ENCODE measurements around the gene UBL7.
"Not testable (repeated sequence)": the region's sequence is repeated elsewhere in the genome, so short reads cannot be mapped to it uniquely, and the experiment has no call there.

UBL7 gene

DNA sequence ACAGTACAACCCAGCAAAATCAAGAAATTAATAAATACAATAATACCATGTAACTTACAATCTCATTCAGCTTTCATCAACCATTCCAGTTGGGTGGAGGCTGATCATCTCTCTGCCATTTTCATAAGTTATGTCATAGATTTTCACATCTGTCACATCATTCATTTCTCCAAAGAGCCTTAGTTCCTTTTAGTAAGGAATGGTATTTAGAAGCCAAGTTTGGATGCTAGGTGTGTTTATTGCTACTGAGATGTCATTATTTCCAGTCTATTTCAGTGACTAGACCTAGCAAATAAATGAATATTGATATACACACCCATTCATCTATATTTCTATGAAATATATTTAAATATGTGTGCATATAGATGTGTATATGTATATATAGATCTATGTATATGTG, 2.7 kb upstream of the UBL7 start:
- no peak for DNase-seq (ENCODE audit: low read depth)

DNA sequence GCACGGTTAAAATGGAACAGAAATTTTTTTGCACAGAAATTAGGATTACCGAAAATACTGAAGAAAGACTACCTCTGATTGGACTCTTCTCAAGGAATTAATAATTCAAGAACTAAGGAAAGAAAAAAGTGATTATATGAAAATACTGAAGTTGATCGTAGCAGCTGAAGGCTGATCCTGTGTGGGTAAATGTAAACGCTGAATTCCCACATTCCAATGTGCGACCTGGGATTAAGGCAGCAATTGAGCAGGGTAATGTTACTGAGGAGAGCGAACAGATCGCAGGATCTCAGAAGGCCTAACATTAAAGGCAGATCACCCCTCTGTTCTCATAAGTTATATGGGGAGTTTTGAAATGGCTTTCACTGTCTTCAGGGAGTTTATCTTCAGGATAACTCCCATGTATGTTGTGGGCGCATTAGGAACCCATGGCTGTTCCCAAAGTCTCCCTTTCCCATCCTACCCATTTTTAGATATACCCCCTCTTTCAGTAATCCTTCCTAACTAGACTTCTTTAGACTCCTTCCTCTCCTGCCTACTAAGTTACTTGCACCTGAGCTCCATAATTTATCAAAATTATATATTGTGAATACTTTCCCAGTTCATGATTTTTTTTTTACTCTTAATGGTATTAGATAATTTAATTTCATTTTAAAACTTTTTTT, 1.0 kb upstream of the UBL7 start:
- no peak for DNase-seq (ENCODE audit: low read depth)

DNA sequence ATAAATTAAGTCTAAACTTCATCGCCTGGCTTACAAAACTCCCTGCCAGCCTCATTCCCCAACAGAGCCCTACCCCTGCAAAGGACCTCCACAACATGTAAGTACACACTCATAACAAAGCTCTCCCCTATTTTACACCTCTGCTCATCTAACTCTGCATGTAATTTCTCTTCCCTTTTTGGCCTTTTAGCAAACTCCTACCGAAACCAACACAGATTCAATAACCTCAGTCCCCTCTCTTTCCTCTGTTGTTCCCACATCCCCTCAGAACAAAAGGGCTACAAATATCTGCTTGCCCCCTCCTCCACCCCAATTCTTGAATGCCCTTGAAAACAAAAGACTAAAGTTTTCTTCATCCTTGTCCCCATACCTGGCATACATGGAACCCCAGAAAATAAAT, 662 bp downstream of the UBL7 start:
- DNase-seq (ENCODE audit: low read depth) = no peak

DNA sequence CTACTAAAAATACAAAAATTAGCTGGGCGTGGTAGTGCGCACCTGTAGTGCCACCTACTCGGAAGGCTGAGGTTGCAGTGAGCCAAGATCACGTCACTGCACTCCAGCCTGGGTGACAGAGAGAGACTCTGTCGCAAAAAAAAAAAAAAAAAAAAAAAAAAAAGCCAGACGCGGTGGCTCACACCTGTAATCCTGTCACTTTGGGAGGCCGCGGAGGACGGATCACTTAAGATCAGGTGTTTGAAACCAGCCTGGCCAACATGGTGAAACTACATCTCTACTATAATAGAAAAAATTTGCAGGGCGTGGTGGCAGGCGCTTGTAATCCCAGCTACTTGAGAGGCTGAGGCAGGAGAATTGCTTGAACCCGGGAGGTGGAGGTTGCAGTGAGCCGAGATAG, 1.2 kb downstream of the UBL7 start:
- DNase-seq (ENCODE audit: low read depth) = not testable (repeated sequence)

DNA sequence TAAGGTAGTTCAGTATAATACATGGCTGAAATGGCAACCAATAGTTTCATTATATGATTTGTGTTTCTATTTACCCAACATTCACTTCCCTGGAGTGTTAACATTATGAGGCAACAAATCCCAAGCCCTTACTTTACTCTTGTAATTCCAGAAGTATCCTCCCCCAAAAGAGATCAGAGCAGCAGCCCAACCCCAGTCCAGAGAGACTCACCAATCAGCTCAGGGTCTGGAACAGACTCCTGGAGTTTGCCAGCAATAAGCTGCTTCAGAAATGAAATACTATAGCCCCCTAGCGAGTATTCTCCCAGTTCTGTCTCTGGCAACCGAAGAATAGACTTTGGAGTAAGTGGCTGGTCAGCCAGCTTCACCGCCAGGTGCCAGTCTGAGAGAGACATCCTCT, 2.5 kb downstream of the UBL7 start:
- no peak for DNase-seq (ENCODE audit: low read depth)

DNA sequence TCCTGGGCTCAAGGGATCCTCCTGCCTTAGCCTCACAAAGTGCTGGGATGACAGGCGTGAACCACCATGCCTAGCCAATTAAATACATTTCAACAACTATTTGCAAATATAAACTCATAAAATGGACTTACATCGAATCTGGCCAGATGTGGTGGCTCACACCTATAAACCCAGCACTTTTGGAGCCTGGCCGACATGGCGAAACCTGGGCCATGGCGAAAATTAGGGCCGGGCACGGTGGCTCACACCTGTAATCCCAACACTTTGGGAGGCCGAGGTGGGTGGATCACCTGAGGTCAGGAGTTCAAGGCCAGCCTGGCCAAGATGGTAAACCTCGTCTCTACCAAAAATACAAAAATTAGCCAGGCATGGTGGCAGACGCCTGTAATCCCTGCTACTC, 3.9 kb downstream of the UBL7 start:
- DNase-seq (ENCODE audit: low read depth) = not testable (repeated sequence)

DNA sequence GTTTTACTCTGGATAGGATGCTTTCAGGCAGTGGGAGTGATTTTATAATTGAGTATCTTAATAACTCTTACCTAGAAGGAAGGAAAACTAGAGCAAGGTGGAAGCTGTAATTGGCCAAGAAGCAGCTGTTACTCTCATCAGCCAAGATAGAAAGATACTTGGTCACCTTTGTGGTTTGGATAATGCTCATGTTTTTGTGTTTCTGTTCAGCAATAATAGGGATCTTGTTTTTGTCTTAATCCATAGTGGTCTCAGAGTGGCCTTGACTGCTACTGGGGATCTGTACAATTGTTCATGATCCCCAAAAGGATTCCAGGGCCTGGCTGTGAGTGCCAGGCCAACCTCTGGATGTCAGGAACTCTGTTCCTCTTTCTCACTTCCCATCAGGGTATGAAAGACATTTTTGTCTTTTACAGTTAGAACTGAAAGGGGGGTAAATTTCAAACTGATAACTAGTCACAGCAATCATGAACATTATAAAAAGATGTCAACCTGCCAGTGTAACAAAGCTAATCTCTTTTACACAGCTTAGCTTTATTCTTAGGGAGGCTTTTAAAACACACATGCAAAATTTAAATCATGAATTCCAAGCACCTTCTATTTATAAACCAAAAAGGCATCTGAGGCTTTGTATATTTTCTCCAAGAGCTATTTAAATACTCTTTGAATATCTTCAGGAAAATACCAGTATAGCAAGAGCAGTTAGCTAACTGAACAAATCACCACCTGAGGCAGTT, 6.0 kb downstream of the UBL7 start:
- no peak for DNase-seq (ENCODE audit: low read depth)

DNA sequence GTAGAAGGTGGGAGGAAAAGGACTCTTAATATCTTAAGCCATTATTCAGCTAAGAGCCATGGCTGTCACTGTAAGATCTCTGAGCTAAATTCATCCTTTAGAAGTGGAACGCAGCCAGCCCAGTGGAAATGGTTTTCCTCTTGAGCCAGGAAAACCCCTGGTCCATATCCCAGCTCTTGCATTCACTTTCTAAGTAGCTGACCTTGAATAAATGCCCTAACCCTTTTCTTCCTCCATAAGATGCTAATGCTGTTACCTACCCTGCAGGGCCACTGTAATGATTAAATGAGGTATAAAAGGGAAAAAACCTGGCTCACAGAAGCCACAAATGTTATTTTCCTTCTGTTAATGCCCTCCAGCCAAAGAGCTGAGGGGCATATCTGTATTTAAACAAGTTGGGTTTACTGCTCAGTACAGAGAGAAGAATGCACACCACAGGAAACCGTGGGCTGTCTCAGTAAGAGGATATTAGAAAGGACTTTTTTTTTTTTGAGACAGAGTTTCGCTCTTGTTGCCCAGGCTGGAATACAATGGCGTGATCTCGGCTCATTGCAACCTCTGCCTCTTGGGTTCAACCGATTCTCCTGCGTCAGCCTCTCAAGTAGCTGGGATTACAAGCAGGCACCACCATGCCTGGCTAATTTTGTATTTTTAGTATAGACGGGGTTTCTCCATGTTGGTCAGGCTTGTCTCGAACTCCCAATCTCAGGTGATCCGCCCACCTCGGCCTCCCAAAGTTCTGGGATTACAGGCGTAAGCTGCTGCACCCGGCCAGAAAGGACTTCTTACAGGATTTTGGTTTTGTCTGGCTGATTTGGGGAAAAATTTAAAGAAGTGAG, 6.8 kb downstream of the UBL7 start:
- DNase-seq (ENCODE audit: low read depth) = no peak

DNA sequence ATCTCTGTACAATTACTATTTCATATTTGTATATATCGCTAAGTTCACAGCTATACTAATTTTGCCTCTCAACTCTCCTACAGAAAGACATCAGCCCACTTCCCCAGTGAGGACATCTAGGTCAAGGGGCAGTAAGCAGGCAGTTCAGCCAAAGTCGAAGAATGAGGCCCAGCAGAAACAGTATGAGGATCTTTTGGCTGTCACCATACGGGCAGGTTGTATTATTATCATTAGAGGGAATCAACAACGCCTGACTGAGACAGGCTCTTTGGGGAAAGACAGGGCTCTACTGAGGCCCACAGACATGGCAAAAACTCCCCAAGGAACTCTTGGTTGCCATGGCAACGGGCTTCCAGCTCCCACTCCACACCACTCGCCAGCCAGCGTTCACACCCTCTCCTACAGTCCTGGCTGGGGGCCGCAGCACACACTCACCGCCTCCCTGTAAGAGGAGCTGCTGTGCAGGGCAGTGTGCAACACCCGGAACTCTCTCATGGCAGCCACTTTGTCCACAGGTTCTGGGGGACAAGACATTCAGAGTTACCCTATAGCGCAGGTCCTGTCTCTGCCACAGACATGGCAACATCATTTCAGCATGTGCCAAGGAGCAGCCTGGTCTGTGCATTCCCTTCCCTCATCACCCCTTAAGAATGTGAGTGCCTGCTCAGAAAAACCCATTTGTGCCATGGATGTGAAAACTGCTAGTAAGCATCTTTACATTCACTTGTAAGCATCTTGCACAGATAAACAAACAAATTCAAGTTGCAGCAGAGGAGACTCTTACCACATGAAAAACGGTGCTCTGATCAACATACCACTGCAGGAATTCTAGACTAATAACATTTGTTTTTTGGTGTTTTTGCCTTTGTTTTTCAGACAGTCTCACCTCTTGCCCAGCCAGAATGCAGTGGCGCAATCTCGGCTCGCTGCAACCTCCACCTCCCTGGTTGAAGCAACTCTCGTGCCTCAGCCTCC, 8.8 kb downstream of the UBL7 start:
- no peak for DNase-seq (ENCODE audit: low read depth)

DNA sequence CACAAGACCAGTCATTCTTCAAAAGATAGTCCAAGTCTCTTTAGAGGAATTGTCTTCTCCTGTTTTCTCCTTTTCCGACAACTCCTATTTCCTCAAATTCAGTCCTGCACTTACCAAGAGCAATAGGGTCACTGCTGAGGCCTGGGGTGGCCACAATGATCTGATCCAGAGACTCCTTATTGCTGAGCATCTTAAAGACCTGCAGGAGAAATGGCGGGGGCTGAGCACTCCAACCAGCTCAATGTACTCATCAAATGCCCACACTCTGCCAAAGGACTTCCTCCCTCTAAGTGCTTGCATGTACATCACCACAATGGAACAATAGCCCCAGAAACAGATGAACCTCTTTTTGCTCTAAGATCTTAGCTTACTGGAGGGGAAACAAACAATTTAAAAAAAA, 9.6 kb downstream of the UBL7 start:
- no peak for DNase-seq (ENCODE audit: low read depth)

DNA sequence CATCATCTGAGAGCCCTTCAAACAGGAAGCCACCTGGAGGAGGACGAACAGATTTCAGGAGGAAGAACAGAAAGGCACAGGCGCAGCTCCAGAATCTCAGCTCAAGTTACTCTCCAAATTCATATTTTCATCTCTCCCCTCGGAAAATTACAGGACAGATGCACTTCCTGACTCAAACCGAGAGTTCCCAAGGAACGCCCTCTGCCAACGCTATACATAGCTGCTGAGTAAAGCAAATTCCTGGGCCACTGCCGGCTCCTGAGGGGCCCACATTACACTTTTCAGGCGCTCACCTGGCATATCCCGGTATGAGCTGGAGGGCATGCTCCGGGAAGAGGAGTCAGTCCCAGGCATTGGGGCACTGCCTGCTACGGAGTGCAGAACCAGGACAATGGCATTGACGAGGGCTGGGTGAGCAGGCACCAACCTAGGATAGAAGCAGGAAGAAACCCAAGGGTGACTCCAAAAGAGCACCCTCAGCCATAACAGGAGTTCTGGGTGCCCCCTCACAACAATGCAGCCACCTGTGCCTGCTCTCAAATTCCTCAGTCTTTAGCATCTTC, 11.2 kb downstream of the UBL7 start:
- DNase-seq (ENCODE audit: low read depth) = no peak

DNA sequence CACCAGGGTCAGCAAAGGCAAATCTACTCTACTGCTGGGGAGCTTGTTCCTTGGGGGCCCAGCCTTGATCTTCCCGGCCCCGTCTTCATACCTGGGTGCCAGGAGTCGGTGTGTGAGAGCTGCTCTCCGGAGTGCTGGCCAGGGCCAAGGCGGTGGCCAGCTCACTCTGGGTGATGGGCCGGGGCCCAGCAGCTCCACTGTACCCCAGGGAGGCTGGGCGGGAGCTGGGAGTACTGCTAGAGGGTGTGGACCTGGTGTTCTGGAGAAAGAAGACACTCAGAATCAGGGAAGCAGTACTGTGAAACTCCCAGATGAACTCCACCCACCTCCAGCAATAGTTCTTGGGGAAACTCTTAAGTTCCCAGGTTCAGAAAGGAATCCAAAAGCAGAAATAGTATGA, 11.9 kb downstream of the UBL7 start:
- DNase-seq (ENCODE audit: low read depth) = no peak

DNA sequence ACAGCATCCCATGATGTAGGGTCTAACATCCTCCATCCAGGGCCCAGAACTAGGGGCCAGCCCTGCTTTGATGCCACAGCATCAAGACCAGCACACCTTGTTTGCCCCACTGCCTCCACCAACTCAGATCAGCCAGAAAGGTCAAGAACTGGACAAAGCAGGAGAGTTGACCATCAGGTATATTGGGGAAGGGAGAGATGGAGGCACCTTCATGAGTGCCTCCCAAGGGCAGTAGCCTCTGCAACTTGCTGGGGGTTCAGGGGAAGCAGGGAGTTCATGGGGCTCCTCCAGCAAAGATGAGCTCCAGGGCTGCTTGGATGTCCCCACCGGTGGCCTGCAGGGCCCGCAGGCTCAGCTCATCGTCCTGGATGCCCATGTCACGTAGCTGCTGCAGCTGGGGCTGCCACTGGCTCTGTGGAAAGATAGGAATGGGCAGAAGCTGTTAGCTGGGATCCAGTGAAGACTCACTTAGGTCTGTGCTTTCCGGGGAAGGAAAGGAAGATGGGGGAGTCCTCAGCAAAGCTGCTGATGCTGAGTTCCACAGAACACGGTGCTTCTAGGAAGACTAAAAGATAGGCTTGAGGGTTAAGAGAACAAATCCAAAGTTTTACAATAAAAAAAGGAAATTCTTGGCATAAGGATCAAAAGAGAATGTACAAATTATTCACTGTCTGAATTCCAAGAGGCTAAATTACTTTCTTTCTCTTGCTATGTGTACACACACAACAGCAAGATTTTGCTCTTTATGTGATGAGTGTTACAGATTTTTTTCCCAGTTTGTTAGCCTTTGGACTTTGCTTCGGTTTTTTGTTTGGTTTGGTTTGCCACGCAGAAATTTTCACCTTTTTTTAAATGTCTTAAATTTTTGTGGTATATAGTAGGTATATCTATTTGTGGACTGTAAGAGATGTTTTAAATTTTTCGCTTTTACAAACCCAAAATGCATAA, 14.9 kb downstream of the UBL7 start:
- no peak for DNase-seq (ENCODE audit: low read depth)

DNA sequence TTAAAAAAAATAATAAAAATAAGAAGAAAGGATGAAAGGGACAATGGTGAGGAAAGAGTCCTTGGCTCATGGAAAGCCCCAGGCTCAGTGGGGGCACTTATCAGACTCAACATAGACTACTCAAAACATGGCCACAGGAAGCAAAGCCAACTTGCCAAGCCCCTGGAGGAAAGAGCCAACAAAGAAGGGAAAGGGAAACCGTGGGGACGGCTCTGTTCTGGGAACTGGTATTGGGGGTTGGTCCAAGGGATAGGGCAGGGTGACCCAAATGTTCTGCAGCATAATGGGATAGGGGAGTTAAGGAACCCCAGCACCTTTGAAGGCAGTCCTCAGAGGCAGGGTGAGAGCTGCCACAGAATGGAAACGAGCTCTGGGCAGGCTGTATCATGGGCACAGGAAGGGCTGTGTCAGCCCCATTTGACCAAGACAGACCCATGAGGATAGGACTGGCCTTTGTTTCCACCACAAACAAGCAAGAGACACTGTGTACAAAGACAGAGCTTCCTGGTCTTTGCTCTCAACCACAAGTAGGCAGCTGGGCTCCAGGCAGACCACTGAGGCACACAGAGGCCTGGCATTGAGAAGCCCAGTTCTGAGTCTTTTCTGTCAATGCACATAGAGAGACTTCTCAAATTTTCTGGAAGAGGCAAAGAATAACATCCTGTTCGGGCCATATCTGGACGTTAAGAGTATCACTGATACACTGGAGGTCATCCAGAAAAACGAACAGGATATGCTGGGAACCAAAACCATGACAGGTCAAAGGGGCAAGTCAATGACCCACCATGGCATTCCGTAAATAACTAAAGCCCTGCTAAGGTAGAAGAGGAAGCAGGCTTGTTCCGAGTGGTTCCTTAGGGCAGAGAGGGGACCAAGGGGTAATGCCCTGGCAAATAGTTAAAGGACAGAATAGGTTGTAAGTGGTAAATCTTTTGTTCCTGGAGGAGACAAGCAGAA, 16.6 kb downstream of the UBL7 start:
- DNase-seq (ENCODE audit: low read depth) = no peak

DNA sequence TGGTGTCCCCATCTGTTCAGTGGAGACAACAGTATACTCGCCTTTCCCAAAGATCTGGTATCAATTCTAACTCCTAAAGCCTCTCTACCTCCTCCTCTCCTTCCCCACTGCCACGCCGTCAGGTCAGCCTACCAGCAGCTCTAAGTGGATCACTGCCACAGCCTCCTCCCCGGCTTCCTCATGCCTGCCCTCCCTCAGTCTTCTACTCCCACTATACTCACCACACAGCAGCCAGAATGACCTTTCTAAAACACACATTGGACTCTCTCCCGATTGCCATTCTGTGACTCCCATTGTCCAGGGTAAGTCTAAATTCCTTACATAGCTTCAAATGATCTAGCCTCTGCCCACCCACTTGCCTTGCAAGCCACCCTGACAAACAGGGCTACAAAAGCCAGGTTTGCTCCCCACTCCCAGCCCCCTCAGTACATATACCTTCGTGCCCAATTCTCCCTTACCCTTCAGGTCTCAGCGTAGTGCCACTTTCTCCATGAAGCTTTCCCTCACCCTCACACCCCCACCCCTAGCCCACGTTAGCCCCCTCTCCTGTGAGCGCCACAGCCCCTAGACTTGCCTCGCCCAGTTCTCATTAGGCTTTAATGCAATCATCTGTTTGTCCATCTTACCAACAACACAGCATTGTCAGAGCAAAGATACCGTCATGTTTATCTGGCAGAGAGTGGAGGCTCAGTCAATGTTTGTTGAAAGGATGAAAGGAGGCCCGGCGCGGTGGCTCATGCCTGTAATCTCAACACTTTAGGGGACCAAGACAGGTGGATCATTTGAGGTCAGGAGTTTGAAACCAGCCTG, 17.7 kb downstream of the UBL7 start:
- no peak for DNase-seq (ENCODE audit: low read depth)

DNA sequence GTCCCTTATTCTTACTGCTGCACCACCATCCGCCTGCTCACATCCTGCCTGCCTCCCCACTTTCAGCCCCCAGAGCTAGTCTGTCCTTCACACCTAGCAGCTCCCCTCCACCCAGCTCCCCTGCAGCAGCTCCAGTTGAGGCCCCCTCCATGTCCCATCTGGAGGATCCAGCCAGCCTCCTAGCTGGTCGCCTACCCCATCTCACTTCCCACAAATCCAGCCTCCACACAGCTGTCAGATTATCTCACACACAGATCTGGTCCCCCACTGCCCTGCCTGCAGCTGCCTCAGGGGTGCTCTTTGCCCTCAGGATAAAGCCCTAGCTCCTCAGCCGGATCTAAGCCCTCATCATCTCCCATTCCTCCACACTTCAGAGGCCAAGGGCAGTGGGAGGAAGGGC, 18.4 kb downstream of the UBL7 start:
- DNase-seq (ENCODE audit: low read depth) = no peak

DNA sequence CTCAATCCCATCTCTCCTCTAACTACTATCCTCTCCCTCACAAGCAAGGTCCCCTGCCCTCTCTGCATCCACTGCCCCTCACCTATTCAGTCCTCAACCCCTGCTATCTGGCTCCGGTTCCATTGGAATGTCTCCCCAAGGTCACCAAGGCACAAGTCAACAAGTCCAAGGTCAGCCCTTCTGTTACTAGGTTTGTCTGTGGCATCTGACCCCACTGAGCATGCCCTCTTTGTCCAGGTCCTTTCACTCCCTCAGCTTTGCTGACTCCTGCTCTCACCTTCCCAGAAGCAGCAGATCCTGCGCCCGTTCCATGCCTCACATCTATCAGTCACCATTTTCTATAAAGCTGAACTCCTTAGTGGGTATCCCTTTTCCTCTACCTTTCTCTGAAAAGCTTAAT, 18.9 kb downstream of the UBL7 start:
- DNase-seq (ENCODE audit: low read depth) = no peak

DNA sequence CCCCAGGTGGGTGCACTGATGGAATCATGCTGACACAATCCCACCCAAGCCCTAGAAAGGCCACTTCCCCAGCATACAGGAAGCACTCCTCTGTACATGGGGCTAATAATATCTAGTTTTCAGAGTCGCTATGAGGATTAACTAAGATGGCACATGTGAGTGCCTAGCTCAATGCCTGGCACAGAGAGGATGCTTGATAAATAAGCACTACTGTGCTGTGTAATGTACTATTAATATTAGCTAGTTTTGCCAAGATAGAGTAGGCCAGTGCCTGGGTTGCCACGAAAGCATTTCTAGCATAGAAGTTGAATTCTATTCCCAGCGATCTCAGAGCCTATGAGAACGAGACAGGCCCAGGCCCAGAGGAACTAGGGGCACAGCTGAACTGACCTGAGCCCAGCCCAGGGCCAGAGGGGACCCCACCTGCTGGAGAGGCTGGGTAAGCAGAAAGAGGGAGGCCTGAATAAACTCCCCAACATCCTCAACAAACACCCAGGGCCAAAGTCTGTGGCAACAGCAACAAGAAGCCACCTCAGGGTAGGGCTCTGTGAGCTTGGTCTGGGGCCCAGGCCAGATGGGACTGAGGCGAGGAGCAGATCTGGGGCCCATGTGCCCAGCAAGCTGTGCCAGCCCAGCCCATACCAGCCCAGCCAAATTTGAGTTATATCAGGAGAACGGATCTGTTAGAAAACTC, 19.6 kb downstream of the UBL7 start:
- DNase-seq (ENCODE audit: low read depth) = no peak

Measured in stimulated activated CD8-positive, alpha-beta memory T cell treated with anti-CD3 and anti-CD28 coated beads, Interleukin-15, amount 100 ng/mL, for 1 hour (primary cell).